Measurements from ENCODE around the gene STAB1.

STAB1 gene

DNA sequence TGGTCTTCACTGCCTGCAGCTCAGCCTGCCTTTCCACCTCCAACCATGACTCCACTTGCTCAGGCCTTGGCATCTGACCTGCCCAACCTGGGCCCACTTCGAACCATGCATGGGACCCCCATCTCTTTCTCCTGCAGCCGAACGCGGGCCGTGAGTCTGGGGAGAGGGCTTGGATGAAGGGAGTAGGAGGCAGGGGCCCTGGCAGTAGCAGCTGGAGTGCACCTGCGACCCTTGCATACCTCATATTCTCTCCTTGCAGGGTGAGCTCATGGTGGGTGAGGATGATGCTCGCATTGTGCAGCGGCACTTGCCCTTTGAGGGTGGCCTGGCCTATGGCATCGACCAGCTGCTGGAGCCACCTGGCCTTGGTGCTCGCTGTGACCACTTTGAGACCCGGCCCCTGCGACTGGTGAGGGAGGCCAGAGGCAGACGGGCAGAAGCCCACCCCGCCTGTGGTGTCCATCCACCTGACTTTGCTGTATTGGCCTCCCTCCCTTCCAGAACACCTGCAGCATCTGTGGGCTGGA, 25.1 kb downstream of the STAB1 start:
- no peak overlapping the region for H3K9ac ChIP-seq (ENCODE audit: low read depth, low read length)
- H3K27me3 ChIP-seq (ENCODE audit: insufficient read depth, low read length, poor library complexity), result no peaks in the 10 kb centered on the region
- H3K4me1 ChIP-seq (ENCODE audit: insufficient read depth, low read length), result no peaks in the 10 kb centered on the region
- DNase-seq, result no peak
- H4K20me1 ChIP-seq (ENCODE audit: insufficient read depth, low read length), result no peaks in the 10 kb centered on the region; the same call in 1 of the 2 replicates
- no peaks in the 10 kb centered on the region for H3K9me3 ChIP-seq (ENCODE audit: insufficient read depth, low read length, severe bottlenecking)
- no peaks in the 10 kb centered on the region for H3K79me2 ChIP-seq (ENCODE audit: insufficient read depth, low read length)
- H3K36me3 ChIP-seq (ENCODE audit: insufficient read depth, low read length), result no peaks in the 10 kb centered on the region
- no peak overlapping the region for H3K4me3 ChIP-seq (ENCODE audit: low read depth in 1 of 2, low read length in 2 of 2)
- TF ChIP-seq, protein P1, sequence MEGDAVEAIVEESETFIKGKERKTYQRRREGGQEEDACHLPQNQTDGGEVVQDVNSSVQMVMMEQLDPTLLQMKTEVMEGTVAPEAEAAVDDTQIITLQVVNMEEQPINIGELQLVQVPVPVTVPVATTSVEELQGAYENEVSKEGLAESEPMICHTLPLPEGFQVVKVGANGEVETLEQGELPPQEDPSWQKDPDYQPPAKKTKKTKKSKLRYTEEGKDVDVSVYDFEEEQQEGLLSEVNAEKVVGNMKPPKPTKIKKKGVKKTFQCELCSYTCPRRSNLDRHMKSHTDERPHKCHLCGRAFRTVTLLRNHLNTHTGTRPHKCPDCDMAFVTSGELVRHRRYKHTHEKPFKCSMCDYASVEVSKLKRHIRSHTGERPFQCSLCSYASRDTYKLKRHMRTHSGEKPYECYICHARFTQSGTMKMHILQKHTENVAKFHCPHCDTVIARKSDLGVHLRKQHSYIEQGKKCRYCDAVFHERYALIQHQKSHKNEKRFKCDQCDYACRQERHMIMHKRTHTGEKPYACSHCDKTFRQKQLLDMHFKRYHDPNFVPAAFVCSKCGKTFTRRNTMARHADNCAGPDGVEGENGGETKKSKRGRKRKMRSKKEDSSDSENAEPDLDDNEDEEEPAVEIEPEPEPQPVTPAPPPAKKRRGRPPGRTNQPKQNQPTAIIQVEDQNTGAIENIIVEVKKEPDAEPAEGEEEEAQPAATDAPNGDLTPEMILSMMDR (IDR thresholded peaks at IDR 0.05; ENCODE audit: borderline replicate concordance, extremely low read depth, low read length, poor library complexity, severe bottlenecking), result no peak
- no peak for TF ChIP-seq EZH2 (IDR thresholded peaks at IDR 0.05; ENCODE audit: borderline replicate concordance, low read depth, low read length, severe bottlenecking)
- no peak overlapping the region for H3K27ac ChIP-seq (ENCODE audit: low read length)
- no peak overlapping the region for H2AFZ ChIP-seq (ENCODE audit: low read depth, low read length)
- ATAC-seq (ENCODE audit: insufficient read depth, low read depth), result no peak
- H3K4me2 ChIP-seq (ENCODE audit: insufficient read depth, low read length), result no peak overlapping the region

DNA sequence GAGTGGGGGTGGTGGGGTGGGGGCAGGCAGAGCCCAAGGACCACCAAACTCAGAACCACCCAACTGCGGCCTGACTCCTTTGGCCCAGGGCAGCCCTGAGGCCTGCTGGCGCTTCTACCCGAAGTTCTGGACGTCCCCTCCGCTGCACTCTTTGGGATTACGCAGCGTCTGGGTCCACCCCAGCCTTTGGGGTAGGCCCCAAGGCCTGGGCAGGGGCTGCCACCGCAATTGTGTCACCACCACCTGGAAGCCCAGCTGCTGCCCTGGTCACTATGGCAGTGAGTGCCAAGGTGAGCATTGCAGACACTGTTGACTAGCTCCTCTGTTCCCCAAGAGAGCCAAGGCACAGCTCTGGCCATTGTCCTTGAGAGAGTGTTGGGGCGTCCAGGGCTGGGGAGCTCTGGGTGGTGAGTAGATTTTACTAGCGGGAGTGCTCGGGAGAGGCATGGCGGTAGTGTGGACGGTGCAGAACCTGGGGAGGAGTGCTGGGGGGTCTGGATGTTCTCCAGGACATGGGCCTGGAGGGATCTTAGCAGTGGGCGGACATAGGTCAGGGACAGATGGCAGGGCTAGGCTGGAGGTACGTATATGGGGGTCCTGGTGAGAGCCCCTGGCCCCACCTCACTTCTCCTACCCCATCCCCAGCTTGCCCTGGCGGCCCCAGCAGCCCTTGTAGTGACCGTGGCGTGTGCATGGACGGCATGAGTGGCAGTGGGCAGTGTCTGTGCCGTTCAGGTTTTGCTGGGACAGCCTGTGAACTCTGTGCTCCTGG, 25.8 kb downstream of the STAB1 start:
- Histone ChIP-seq H2AFZ (ENCODE audit: low read depth, low read length) (no peak overlapping the region), H3K79me2 (ENCODE audit: insufficient read depth, low read length) (no peaks in the 10 kb centered on the region), H3K27me3 (ENCODE audit: insufficient read depth, low read length, poor library complexity) (no peaks in the 10 kb centered on the region), H3K27ac (ENCODE audit: low read length) (no peak overlapping the region), H3K36me3 (ENCODE audit: insufficient read depth, low read length) (no peaks in the 10 kb centered on the region), H3K9me3 (ENCODE audit: insufficient read depth, low read length, severe bottlenecking) (no peaks in the 10 kb centered on the region), H3K4me3 (ENCODE audit: low read depth in 1 of 2, low read length in 2 of 2) (no peak overlapping the region), H3K4me2 (ENCODE audit: insufficient read depth, low read length) (no peak overlapping the region), H3K4me1 (ENCODE audit: insufficient read depth, low read length) (no peaks in the 10 kb centered on the region), H4K20me1 (ENCODE audit: insufficient read depth, low read length) (no peaks in the 10 kb centered on the region; the same call in 1 of the 2 replicates), H3K9ac (ENCODE audit: low read depth, low read length) (no peak overlapping the region)
- ATAC-seq (ENCODE audit: insufficient read depth, low read depth) (no peak), DNase-seq (no peak)
- TF ChIP-seq, protein P1 (IDR thresholded peaks at IDR 0.05; ENCODE audit: borderline replicate concordance, extremely low read depth, low read length, poor library complexity, severe bottlenecking), result no peak
- TF ChIP-seq EZH2 (IDR thresholded peaks at IDR 0.05; ENCODE audit: borderline replicate concordance, low read depth, low read length, severe bottlenecking), result no peak

DNA sequence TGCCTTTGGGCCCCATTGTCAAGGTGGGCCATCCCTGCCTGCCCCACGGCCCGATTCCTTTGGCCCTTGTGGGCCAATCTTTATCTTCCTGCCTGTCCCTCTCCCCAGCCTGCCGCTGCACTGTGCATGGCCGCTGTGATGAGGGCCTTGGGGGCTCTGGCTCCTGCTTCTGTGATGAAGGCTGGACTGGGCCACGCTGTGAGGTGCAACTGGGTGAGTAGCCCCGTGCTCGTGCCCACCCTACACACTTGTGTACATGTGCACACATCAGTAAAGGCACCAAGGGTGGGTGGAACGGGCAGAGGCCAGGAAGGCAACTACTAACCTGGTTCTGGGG, 26.3 kb downstream of the STAB1 start:
- H3K79me2 ChIP-seq (ENCODE audit: insufficient read depth, low read length), result no peaks in the 10 kb centered on the region
- no peak for ATAC-seq (ENCODE audit: insufficient read depth, low read depth)
- no peak overlapping the region for H3K4me3 ChIP-seq (ENCODE audit: low read depth in 1 of 2, low read length in 2 of 2)
- H3K36me3 ChIP-seq (ENCODE audit: insufficient read depth, low read length), result no peaks in the 10 kb centered on the region
- no peaks in the 10 kb centered on the region for H3K4me1 ChIP-seq (ENCODE audit: insufficient read depth, low read length)
- no peak overlapping the region for H2AFZ ChIP-seq (ENCODE audit: low read depth, low read length)
- H3K9ac ChIP-seq (ENCODE audit: low read depth, low read length), result no peak overlapping the region
- TF ChIP-seq, protein P1 (IDR thresholded peaks at IDR 0.05; ENCODE audit: borderline replicate concordance, extremely low read depth, low read length, poor library complexity, severe bottlenecking), result no peak
- no peak for TF ChIP-seq EZH2 (IDR thresholded peaks at IDR 0.05; ENCODE audit: borderline replicate concordance, low read depth, low read length, severe bottlenecking)
- H3K9me3 ChIP-seq (ENCODE audit: insufficient read depth, low read length, severe bottlenecking), result no peaks in the 10 kb centered on the region
- no peak for DNase-seq
- no peak overlapping the region for H3K4me2 ChIP-seq (ENCODE audit: insufficient read depth, low read length)
- H3K27me3 ChIP-seq (ENCODE audit: insufficient read depth, low read length, poor library complexity), result no peaks in the 10 kb centered on the region
- H4K20me1 ChIP-seq (ENCODE audit: insufficient read depth, low read length), result no peaks in the 10 kb centered on the region; the same call in 1 of the 2 replicates
- H3K27ac ChIP-seq (ENCODE audit: low read length), result no peak overlapping the region
